Osteoblast (primary cell): ENCODE data around the gene USB1. TPM values are rescaled to one million over a fixed set of nuclear protein-coding genes. Genes with fewer than 3 reads are reported as not detected.

Experiments used
- DNase-seq: peaks from one replicate; pipeline ENCODE4 v3.0.0; 2011; ENCODE audit warnings: low spot score, mixed read lengths; ENCODE audit not compliant: insufficient read length; ENCODE audit errors: missing footprints
- H2AFZ ChIP-seq: 2 replicates; pipeline ENCODE4 v1.6.0; 2011; ENCODE audit warnings: mild to moderate bottlenecking, low read length
- H3K27ac ChIP-seq: 2 replicates; pipeline ENCODE4 v1.5.1; 2011; ENCODE audit warnings: mild to moderate bottlenecking, low read depth, low read length, moderate library complexity
- H3K27me3 ChIP-seq: 2 replicates; pipeline ENCODE4 v1.6.0; 2012; ENCODE audit warnings: mild to moderate bottlenecking, control low read depth, inconsistent platforms, low read length, moderate library complexity; ENCODE audit not compliant: insufficient read depth
- H3K36me3 ChIP-seq: 2 replicates; pipeline ENCODE4 v1.5.1; 2011; ENCODE audit warnings: mild to moderate bottlenecking, low read length, control low read depth, moderate library complexity; ENCODE audit not compliant: insufficient read depth
- H3K4me1 ChIP-seq: 2 replicates; pipeline ENCODE4 v1.5.1; 2011; ENCODE audit warnings: mild to moderate bottlenecking, low read length, control low read depth, moderate library complexity; ENCODE audit not compliant: insufficient read depth
- H3K4me2 ChIP-seq: 2 replicates; pipeline ENCODE4 v1.6.0; 2011; ENCODE audit warnings: mild to moderate bottlenecking, low read length; ENCODE audit not compliant: insufficient read depth
- H3K4me3 ChIP-seq: fragments of 200-600 bp; sonication (generic); 3 replicates; pipeline ENCODE4 v1.5.1; 2012; ENCODE audit warnings: mild to moderate bottlenecking, low read length, inconsistent platforms; ENCODE audit not compliant: insufficient read depth
- H3K79me2 ChIP-seq: 2 replicates; pipeline ENCODE4 v1.6.0; 2012; ENCODE audit warnings: mild to moderate bottlenecking, low read length, control low read depth, inconsistent platforms; ENCODE audit not compliant: insufficient read depth
- H3K9me3 ChIP-seq: 2 replicates; pipeline ENCODE4 v1.5.1; 2011; ENCODE audit warnings: low read depth, low read length, control low read depth
- H4K20me1 ChIP-seq: 2 replicates; pipeline ENCODE4 v1.6.0; 2012; ENCODE audit warnings: mild to moderate bottlenecking, low read length, control low read depth; ENCODE audit not compliant: insufficient read depth
- total RNA-seq: library from RNA; depleted of rRNA; stranded (reverse); fragments of >200 nt; gene quantifications from 2 replicates; pipeline ENCODE4 v1.2.3, GENCODE V29; 2012
- TF ChIP-seq, protein P1 (sequence below): IDR thresholded peaks from 2 replicates; pipeline ENCODE4 v1.5.1; 2011; ENCODE audit warnings: mild to moderate bottlenecking, low read depth, low read length, moderate library complexity; ENCODE audit errors: extremely low read depth

Gene USB1
- total RNA-seq, 1 donor = 19.2 TPM

DNA sequence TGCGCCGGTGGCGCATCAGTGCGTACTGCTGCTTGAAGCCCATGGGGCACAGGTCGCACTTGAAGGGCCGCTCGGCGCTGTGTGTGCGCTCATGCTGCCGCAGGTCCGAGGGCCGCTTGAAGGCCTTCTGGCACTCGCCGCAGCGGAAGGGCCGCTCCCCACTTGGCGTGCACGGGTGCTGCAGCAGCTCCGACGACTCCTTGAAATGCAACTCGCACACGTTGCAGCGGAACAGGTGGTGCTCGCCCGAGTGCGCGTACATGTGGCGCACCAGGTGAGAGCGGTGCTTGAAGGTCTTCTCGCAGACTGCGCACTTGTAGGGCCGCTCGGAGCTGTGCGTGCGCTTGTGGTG lies 4.1 kb upstream of the USB1 start:
- Histone ChIP-seq H3K9me3 (no peaks in the 10 kb centered on the region), H2AFZ (no peak overlapping the region), H3K4me2 (no peak overlapping the region), H3K36me3 (peaks cover 35% of the 10 kb centered on the region), H4K20me1 (peaks cover 38% of the 10 kb centered on the region), H3K79me2 (peaks cover 25% of the 10 kb centered on the region), H3K27ac (no peak overlapping the region), H3K4me3 (no peak overlapping the region), H3K4me1 (peaks cover 20% of the 10 kb centered on the region), H3K27me3 (no peaks in the 10 kb centered on the region)
- TF ChIP-seq, protein P1, sequence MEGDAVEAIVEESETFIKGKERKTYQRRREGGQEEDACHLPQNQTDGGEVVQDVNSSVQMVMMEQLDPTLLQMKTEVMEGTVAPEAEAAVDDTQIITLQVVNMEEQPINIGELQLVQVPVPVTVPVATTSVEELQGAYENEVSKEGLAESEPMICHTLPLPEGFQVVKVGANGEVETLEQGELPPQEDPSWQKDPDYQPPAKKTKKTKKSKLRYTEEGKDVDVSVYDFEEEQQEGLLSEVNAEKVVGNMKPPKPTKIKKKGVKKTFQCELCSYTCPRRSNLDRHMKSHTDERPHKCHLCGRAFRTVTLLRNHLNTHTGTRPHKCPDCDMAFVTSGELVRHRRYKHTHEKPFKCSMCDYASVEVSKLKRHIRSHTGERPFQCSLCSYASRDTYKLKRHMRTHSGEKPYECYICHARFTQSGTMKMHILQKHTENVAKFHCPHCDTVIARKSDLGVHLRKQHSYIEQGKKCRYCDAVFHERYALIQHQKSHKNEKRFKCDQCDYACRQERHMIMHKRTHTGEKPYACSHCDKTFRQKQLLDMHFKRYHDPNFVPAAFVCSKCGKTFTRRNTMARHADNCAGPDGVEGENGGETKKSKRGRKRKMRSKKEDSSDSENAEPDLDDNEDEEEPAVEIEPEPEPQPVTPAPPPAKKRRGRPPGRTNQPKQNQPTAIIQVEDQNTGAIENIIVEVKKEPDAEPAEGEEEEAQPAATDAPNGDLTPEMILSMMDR = no peak
- DNase-seq = no peak

DNA sequence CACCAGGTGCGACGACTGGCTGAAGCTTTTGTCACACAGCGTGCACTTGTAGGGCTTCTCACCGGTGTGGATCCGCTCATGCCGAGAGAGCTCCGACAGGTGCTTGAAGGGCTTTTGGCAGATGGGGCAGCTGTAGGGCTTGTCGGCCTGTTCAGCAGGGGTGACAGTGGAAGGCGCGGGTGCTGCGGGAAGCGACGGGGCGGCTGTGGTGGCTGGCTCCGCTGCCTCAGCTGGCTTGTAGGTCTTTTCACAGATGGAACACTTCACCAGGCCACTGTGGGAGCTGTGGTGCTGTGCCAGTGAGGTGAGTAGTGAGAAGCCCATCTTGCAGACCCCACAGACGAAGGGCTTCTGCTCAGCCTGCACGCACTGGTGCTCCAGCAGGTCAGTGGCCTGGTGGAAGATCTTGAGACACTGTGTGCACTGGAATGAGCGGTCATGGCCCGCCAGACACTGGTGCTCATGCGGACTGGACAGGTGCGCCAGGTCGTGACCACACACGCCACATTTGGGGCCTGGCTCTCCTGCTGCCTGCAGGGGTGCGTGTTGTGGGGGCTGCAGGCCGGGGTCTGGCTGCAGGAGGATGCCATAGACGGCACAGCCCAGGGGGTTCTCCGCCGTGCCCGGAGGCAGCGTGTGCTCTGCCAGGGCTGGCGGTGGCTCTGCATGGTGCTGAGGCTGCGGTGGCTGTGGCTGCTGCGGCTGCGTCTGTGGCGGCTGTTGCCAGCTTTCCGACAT lies 3.5 kb upstream of the USB1 start:
- H3K9me3 ChIP-seq = no peaks in the 10 kb centered on the region
- H3K79me2 ChIP-seq = peaks cover 25% of the 10 kb centered on the region
- no peak overlapping the region for H2AFZ ChIP-seq
- TF ChIP-seq, protein P1 = no peak
- peaks cover 41% of the 10 kb centered on the region for H3K36me3 ChIP-seq
- no peak overlapping the region for H3K4me3 ChIP-seq
- peaks cover 41% of the 10 kb centered on the region for H4K20me1 ChIP-seq
- no peak overlapping the region for H3K4me2 ChIP-seq
- peak; percentile 89 for DNase-seq
- H3K27me3 ChIP-seq = no peaks in the 10 kb centered on the region
- H3K4me1 ChIP-seq = peaks cover 20% of the 10 kb centered on the region
- H3K27ac ChIP-seq = no peak overlapping the region

DNA sequence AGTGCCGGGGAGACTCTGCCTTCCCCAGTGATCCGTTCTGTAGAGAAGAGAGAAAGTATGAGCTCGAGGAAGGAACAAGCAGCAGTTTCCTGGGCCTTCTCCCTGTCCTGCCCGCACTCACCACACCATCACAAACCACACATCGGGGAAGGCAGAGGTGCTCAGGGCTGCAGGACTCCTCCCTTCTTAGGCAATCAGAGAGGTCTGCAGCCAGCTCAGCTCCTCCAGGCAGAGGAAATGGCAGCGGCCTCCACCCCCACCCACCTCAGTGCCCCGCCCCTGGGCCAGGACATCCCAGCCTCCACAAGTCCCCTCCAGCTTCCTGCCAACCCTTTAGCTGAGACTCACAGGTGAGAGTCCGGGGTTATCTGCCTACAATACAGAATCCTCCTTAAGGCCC lies 2.7 kb upstream of the USB1 start:
- Histone ChIP-seq H3K4me1 (peaks cover 20% of the 10 kb centered on the region), H3K4me2 (no peak overlapping the region), H3K27me3 (no peaks in the 10 kb centered on the region), H3K9me3 (no peaks in the 10 kb centered on the region), H3K36me3 (peaks cover 48% of the 10 kb centered on the region), H3K79me2 (peaks cover 25% of the 10 kb centered on the region), H3K4me3 (no peak overlapping the region), H2AFZ (no peak overlapping the region), H4K20me1 (peaks cover 38% of the 10 kb centered on the region), H3K27ac (no peak overlapping the region)
- TF ChIP-seq, protein P1 = no peak
- DNase-seq = peak; percentile 87

DNA sequence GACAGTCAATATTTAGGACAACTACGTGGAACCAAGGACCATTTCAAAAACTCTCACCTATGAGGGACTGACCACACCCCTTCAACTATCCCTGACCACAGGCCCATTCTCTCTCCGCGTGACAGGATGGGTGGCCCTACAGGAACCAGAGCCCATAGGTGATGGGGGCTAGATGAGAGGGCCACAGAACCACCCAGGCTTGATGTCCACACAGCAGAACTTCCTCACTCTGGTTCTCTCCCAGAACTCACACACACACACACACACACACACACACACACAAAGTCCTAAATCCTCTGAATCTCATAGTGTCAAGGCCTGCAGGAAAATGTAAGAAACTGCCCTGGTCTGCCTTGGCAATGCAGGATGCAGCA lies 2.2 kb upstream of the USB1 start:
- Histone ChIP-seq H3K4me2 (peak overlapping the region; percentile 99), H4K20me1 (peaks cover 38% of the 10 kb centered on the region), H3K79me2 (peaks cover 25% of the 10 kb centered on the region), H2AFZ (no peak overlapping the region), H3K4me3 (peak overlapping the region; percentile 97), H3K27me3 (no peaks in the 10 kb centered on the region), H3K4me1 (peaks cover 20% of the 10 kb centered on the region), H3K27ac (peak overlapping the region; percentile 45), H3K36me3 (peaks cover 48% of the 10 kb centered on the region), H3K9me3 (no peaks in the 10 kb centered on the region)
- no peak for DNase-seq
- TF ChIP-seq, protein P1 = no peak
